Sigmoid colon (tissue), 7 donors: ENCODE results near the gene NEK6. TPM values are rescaled to one million over a fixed set of nuclear protein-coding genes. Genes with fewer than 3 reads are reported as not detected.
A peak's percentile ranks its signal among the peaks of the same experiment; 100 is the strongest.

ENCODE experiments used
- DNase-seq: peaks from one replicate; pipeline ENCODE4 v3.0.0-alpha.2; 2019
- H3K27ac ChIP-seq, 4 donors: fragments of 200-600 bp; sonication (generic); one replicate each; pipeline ENCODE4 v1.5.1; 2016 to 2019; ENCODE audit warnings: mild to moderate bottlenecking in 1 of 4
- H3K27me3 ChIP-seq, 3 donors: fragments of 200-600 bp; sonication (generic); one replicate each; pipeline ENCODE4 v1.5.1; 2019; ENCODE audit warnings: mild to moderate bottlenecking in 1 of 3
- H3K36me3 ChIP-seq, 4 donors: fragments of 200-600 bp; sonication (generic); one replicate each; pipeline ENCODE4 v1.5.1; 2016 to 2019
- H3K4me1 ChIP-seq, 4 donors: fragments of 200-600 bp; sonication (generic); one replicate each; pipeline ENCODE4 v1.5.1; 2017 to 2019
- H3K4me3 ChIP-seq, 4 donors: fragments of 200-600 bp; sonication (generic); one replicate each; pipeline ENCODE4 v1.5.1; 2017 to 2019; ENCODE audit warnings: mild to moderate bottlenecking in 2 of 4, moderate library complexity in 1 of 4
- H3K9me3 ChIP-seq, 4 donors: fragments of 200-600 bp in 3 of 4; sonication (generic) in 3 of 4; one replicate each; pipeline versions ENCODE4 v1.5.1 to v1.6.1; 2013 to 2019
- EP300 ChIP-seq, 4 donors: sonication (generic); formaldehyde crosslinking; IDR thresholded peaks; one replicate each; pipeline ENCODE4 v1.6.1; 2017; ENCODE audit warnings: antibody characterized with exemption in 4 of 4
- POLR2A ChIP-seq, 2 donors: fragments of 450-650 bp; IDR thresholded peaks; one replicate each; pipeline ENCODE4 v1.6.1; 2016; ENCODE audit warnings: antibody characterized with exemption in 2 of 2, mild to moderate bottlenecking in 2 of 2, moderate library complexity in 2 of 2
- POLR2AphosphoS5 ChIP-seq, 4 donors: sonication (generic); formaldehyde crosslinking; IDR thresholded peaks; one replicate each; pipeline ENCODE4 v1.6.1; 2017; ENCODE audit warnings: antibody characterized with exemption in 4 of 4
- WGBS, 2 donors: extraction: QIAGEN DNeasy Blood & Tissue Kit; methylation state at CpG; one replicate each; pipeline ENCODE4 v1.1.7; 2013; 5-methylcytosine and 5-hydroxymethylcytosine counted together
- intact Hi-C: fragments of 100-400 bp; cut with DNase I; formaldehyde crosslinking; loops from one replicate; pipeline ENCODE4 v1.15.1; 2023
- polyA plus RNA-seq, 3 donors: library from polyadenylated mRNA; stranded (reverse); fragments of 200-250 nt; gene quantifications; one replicate each; pipeline ENCODE4 v1.2.3, GENCODE V29; 2013
- total RNA-seq, 4 donors: library from RNA; depleted of rRNA; stranded (reverse); fragments of >200 nt; gene quantifications; one replicate each; pipeline ENCODE4 v1.1.0, GENCODE V29; 2016
- TF ChIP-seq, protein P1 (sequence below), 4 experiments: fragments of 450-650 bp in 3 of 4; fragments of 200-600 bp in 1 of 4; IDR thresholded peaks; one replicate each; pipeline ENCODE4 v1.5.1; 2016 to 2019; ENCODE audit warnings: antibody characterized with exemption in 4 of 4, mild to moderate bottlenecking in 3 of 4, moderate library complexity in 2 of 4
- donor health status: healthy with polysubstance abuse.
- donor health status: Bipolar disorder and iron deficiency.
- donor health status: healthy.

Gene NEK6
- total and polyA plus RNA-seq, 7 donors, result 8.2 to 36.2 (median 18.7) TPM

DNA sequence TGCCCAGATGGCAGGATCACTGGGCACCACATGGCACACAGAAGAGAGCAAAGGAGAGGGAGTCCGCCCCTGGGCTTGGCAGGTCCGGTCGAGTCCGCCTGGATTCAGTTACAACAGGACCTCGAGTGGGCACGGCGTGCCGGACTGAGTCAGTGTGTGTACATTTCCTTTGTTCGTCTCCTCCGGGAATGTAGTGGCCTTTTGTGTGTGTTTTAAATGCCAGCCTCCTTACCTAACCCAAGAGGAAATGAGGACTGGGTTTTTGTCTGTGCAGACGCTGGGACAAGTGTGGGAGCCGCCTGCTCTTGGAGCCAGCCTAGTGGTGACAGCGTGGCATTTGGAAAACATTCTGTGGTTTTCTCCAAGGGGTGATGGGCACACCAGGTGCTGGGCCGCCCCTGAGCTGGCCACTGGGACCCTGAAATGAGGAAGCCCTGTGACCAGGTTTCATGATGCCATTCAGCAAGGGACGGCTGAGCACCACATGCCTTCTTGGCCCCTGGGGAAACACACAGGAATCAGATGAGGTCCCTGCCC, 9.6 kb downstream of the NEK6 start:
- Histone ChIP-seq H3K4me3 (no peak overlapping the region), H3K27me3 (no peaks in the 10 kb centered on the region), H3K27ac (peak overlapping the region; percentile 57 to 72 (median 59)), H3K36me3 (no peaks in the 10 kb centered on the region), H3K9me3 (no peaks in the 10 kb centered on the region), H3K4me1 (peaks cover 0 to 88% (median 69%) of the 10 kb centered on the region in 4 donors)
- 32 to 46% methylated on average over 15 of the region's 15 CpGs for WGBS, 2 donors
- TF ChIP-seq POLR2AphosphoS5 (IDR thresholded peaks at IDR 0.05), result peak in 2 of 4 donors; percentile 5 to 37
- TF ChIP-seq, protein P1, sequence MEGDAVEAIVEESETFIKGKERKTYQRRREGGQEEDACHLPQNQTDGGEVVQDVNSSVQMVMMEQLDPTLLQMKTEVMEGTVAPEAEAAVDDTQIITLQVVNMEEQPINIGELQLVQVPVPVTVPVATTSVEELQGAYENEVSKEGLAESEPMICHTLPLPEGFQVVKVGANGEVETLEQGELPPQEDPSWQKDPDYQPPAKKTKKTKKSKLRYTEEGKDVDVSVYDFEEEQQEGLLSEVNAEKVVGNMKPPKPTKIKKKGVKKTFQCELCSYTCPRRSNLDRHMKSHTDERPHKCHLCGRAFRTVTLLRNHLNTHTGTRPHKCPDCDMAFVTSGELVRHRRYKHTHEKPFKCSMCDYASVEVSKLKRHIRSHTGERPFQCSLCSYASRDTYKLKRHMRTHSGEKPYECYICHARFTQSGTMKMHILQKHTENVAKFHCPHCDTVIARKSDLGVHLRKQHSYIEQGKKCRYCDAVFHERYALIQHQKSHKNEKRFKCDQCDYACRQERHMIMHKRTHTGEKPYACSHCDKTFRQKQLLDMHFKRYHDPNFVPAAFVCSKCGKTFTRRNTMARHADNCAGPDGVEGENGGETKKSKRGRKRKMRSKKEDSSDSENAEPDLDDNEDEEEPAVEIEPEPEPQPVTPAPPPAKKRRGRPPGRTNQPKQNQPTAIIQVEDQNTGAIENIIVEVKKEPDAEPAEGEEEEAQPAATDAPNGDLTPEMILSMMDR (IDR thresholded peaks at IDR 0.05), result no peak
- DNase-seq, result no peak
- intact Hi-C loops, result no loop called here

DNA sequence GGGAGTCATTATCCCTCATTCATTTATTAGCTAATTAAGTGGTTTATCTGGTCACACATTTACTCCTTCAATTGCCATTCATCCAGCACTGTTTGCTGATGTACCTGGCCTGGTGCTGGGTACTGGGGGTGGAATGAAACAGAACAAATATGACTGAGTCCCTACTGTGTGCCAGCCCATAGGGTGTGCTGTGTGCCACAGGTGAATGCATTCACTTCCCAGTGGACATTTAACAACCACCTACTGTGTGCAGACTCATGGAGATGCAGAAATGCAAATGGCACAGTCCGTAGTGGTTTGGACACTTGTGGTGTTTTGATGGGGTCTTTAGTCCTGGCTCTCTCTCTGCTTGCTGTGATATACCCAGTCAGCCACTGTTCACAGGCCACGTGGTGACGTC, 10.5 kb downstream of the NEK6 start:
- TF ChIP-seq POLR2AphosphoS5 (IDR thresholded peaks at IDR 0.05) (no peak), POLR2A (IDR thresholded peaks at IDR 0.05) (no peak), EP300 (IDR thresholded peaks at IDR 0.05) (no peak)
- TF ChIP-seq, protein P1 (IDR thresholded peaks at IDR 0.05), result no peak
- no peaks in the 10 kb centered on the region for H3K27me3 ChIP-seq
- no peaks in the 10 kb centered on the region for H3K9me3 ChIP-seq
- H3K36me3 ChIP-seq, result no peaks in the 10 kb centered on the region
- no peak for DNase-seq
- peaks cover 0 to 88% (median 73%) of the 10 kb centered on the region in 4 donors for H3K4me1 ChIP-seq
- no peak overlapping the region for H3K4me3 ChIP-seq
- intact Hi-C loops, result no loop called here
- peak overlapping the region in 2 of 4 donors; percentile 60 to 72 for H3K27ac ChIP-seq
- WGBS, 2 donors, result 86 to 96% methylated on average over 3 of the region's 3 CpGs

DNA sequence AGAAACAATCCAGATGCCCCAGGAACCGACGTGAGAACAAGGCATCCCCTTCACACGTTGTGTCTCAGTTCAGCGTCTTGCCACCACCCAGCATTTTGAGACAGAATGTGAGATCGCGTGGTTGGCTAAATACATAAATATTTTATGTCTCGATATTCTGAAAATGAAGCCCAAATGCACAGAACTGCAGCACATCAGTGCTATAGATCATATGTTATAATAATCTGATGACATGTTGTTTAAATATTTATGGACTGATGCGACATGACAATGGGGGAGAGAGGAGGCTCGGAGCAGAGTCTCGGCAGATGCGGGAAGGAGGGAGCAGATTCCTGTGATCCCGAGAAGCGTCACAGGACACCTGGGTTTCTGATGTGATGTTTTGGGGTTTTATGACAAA, 10.9 kb downstream of the NEK6 start:
- Histone ChIP-seq H3K9me3 (no peaks in the 10 kb centered on the region), H3K27me3 (no peaks in the 10 kb centered on the region), H3K36me3 (no peaks in the 10 kb centered on the region), H3K27ac (peak overlapping the region in 2 of 4 donors; percentile 60 to 72), H3K4me1 (peaks cover 0 to 88% (median 75%) of the 10 kb centered on the region in 4 donors), H3K4me3 (no peak overlapping the region)
- 88 to 90% methylated on average over 13 of the region's 13 CpGs for WGBS, 2 donors
- DNase-seq, result no peak
- intact Hi-C loops, result no loop called here
- no peak for TF ChIP-seq EP300 (IDR thresholded peaks at IDR 0.05)
- TF ChIP-seq POLR2AphosphoS5 (IDR thresholded peaks at IDR 0.05), result no peak
- no peak for TF ChIP-seq POLR2A (IDR thresholded peaks at IDR 0.05)
- TF ChIP-seq, protein P1 (IDR thresholded peaks at IDR 0.05), result no peak

DNA sequence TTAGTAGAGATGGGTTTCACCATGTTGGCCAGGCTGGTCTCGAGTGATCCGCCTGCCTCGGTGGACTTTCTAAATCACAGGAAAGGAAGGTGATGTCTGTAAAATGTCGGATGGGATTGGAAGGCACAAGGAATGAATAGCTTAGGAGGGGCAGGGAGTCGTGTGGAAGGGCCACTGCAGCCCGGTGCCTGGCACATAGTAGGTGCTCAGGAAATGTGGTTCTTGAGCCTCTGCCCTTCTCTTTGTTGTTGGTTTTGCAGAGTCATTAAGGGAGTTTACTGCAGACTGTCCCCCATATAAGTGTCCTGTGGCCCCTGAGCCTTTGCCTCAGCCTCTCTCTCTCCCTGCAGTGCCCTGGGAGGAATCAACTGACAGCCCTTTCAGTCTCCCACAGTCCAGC, 11.8 kb downstream of the NEK6 start:
- TF ChIP-seq, protein P1 (IDR thresholded peaks at IDR 0.05), result no peak
- TF ChIP-seq POLR2A (IDR thresholded peaks at IDR 0.05), result no peak
- TF ChIP-seq EP300 (IDR thresholded peaks at IDR 0.05), result no peak
- no peak for TF ChIP-seq POLR2AphosphoS5 (IDR thresholded peaks at IDR 0.05)
- WGBS, 2 donors, result 84 to 95% methylated on average over 6 of the region's 6 CpGs
- intact Hi-C loops, result no loop called here
- no peaks in the 10 kb centered on the region for H3K36me3 ChIP-seq
- H3K27ac ChIP-seq, result peak overlapping the region in 3 of 4 donors; percentile 18 to 86 (median 60)
- H3K27me3 ChIP-seq, result no peaks in the 10 kb centered on the region
- H3K9me3 ChIP-seq, result no peaks in the 10 kb centered on the region
- H3K4me1 ChIP-seq, result peaks cover 0 to 88% (median 77%) of the 10 kb centered on the region in 4 donors
- no peak overlapping the region for H3K4me3 ChIP-seq
- no peak for DNase-seq
